Activated CD4-positive, alpha-beta memory T cell treated with anti-CD3 and anti-CD28 coated beads for 36 hours (primary cell): ENCODE data around the gene ZGRF1. TPM values are rescaled to one million over a fixed set of nuclear protein-coding genes. Genes with fewer than 3 reads are reported as not detected.
A peak's percentile ranks its signal among the peaks of the same experiment; 100 is the strongest.
"Not testable (repeated sequence)": the region's sequence is repeated elsewhere in the genome, so short reads cannot be mapped to it uniquely, and the experiment has no call there.

Experiments used
- CTCF ChIA-PET: fragments of 350-600 bp; sonication (Branson Sonifier 250); formaldehyde crosslinking; loops from one replicate; lab custom pipeline; 2021; ENCODE audit warnings: antibody characterized with exemption, inconsistent platforms; lab: Charles Lee
- POLR2A ChIA-PET: fragments of 350-600 bp; sonication (Branson Sonifier 250); formaldehyde crosslinking; loops from one replicate; lab custom pipeline; 2021; ENCODE audit warnings: antibody characterized with exemption; lab: Charles Lee
- DNase-seq: peaks from one replicate; pipeline ENCODE4 v3.0.0-alpha.2; 2020
- H3K27ac Mint-ChIP-seq: one replicate; pipeline ENCODE4 v1.8.0; 2021; ENCODE audit warnings: mixed read lengths
- H3K27me3 Mint-ChIP-seq: one replicate; pipeline ENCODE4 v1.8.0; 2021; ENCODE audit warnings: mixed read lengths
- H3K36me3 Mint-ChIP-seq: one replicate; pipeline ENCODE4 v1.8.0; 2021; ENCODE audit warnings: mixed read lengths
- H3K4me1 Mint-ChIP-seq: one replicate; pipeline ENCODE4 v1.8.0; 2021; ENCODE audit warnings: low read depth, mixed read lengths
- H3K4me3 Mint-ChIP-seq: one replicate; pipeline ENCODE4 v1.8.0; 2021; ENCODE audit warnings: mild to moderate bottlenecking, mixed read lengths
- H3K9me3 Mint-ChIP-seq: one replicate; pipeline ENCODE4 v1.8.0; 2021; ENCODE audit warnings: mixed read lengths
- intact Hi-C: fragments of 100-400 bp; cut with micrococcal nuclease; formaldehyde crosslinking; loops from one replicate; pipeline ENCODE4 v1.15.1; 2023
- total RNA-seq, 2 experiments: library from RNA; stranded (reverse); gene quantifications; one replicate each; pipeline ENCODE4 v1.2.3, GENCODE V29; 2021

ZGRF1 gene
- total RNA-seq, 2 experiments from 2014 or later, result 32.9 to 36.6 TPM

DNA sequence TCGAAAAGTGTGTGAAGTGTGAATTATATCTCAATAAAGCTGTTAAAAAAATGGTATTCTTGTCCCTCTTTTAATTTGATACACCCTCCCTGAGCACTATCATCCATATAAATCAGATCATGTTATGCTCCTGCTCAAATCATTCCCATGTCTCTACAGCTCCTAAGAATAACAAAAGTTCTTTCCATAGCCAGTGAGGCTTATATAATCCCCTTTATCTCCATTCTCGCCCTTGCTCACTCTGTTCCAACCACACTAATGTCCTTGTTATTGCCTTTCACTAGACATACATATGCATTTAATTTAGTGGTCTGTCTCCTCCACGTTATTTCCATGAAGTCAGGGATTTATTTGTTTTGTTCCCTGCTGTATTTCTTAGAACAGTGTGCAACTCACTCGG lies 10.5 kb downstream of the ZGRF1 start:
- H3K27ac Mint-ChIP-seq, result no peak overlapping the region
- CTCF ChIA-PET, result interaction anchor here (1.2 kb wide), 1 partner anchor 139 kb away, joined by 3 read pairs; no protein-coding TSS in a partner anchor
- POLR2A ChIA-PET, result no interaction called here
- intact Hi-C loops, result no loop called here
- DNase-seq, result no peak
- H3K9me3 Mint-ChIP-seq, result no peaks in the 10 kb centered on the region
- peaks cover 11% of the 10 kb centered on the region for H3K36me3 Mint-ChIP-seq
- no peaks in the 10 kb centered on the region for H3K27me3 Mint-ChIP-seq
- H3K4me1 Mint-ChIP-seq, result no peaks in the 10 kb centered on the region
- H3K4me3 Mint-ChIP-seq, result no peak overlapping the region

GRCh38 chr4:112616984-112617383 lies 19.7 kb downstream of the ZGRF1 start:
- H3K9me3 Mint-ChIP-seq, result no peaks in the 10 kb centered on the region
- ChIA-PET POLR2A (no interaction called here), CTCF (no interaction called here)
- no peak overlapping the region for H3K4me3 Mint-ChIP-seq
- H3K4me1 Mint-ChIP-seq, result no peaks in the 10 kb centered on the region
- no peak overlapping the region for H3K27ac Mint-ChIP-seq
- no peaks in the 10 kb centered on the region for H3K27me3 Mint-ChIP-seq
- intact Hi-C loops, result no loop called here
- H3K36me3 Mint-ChIP-seq, result peaks cover 16% of the 10 kb centered on the region
- DNase-seq, result no peak

DNA sequence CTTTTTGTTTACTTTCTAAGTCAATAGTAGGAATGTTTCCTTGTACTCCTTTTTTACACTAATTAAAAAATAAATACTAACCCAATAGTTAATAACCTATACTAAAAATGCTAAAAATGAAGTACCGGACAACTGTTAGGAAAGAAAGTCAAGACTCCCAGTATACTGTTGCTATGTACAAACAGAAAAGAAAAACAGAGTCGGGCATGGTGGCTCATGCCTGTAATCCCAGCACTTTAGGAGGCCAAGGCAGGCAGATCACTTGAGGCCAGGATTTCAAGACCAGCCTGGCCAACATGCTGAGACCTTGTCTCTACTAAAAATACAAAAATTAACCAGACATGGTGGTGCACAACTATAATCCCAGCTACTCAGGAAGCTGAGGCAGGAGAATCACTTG lies 23.9 kb downstream of the ZGRF1 start:
- H3K36me3 Mint-ChIP-seq, H3K27ac Mint-ChIP-seq, H3K4me1 Mint-ChIP-seq, H3K4me3 Mint-ChIP-seq, CTCF ChIA-PET, DNase-seq, intact Hi-C loops, H3K27me3 Mint-ChIP-seq, H3K9me3 Mint-ChIP-seq, POLR2A ChIA-PET: not testable (repeated sequence)

DNA sequence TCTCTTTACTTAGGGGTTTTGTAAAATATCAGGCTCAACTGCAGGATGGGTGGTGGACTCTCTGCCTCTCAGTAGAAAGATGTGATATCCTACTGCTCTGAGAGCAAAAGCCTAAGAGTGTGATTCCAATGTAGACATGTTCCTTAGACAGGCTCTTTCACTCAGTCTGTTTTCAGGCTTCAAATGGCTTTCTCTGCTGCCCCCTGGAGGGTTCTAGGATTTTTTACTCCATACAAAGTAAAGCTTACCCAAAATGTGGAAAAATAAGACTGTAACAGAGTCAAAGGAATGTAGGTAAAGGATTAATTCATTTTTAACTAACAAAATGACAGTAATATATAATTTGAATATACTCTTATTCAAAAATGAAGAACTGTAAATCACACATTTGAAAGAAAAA lies 32.1 kb downstream of the ZGRF1 start:
- peak; percentile 18 for DNase-seq
- H3K9me3 Mint-ChIP-seq, result no peaks in the 10 kb centered on the region
- H3K27me3 Mint-ChIP-seq, result no peaks in the 10 kb centered on the region
- H3K36me3 Mint-ChIP-seq, result peaks cover 10% of the 10 kb centered on the region
- H3K4me3 Mint-ChIP-seq, result no peak overlapping the region
- H3K4me1 Mint-ChIP-seq, result no peaks in the 10 kb centered on the region
- ChIA-PET CTCF (interaction anchor here (0.6 to 2.0 kb wide), 9 partner anchors 10 to 505 kb away, joined by 3 to 6 read pairs (median 3); no protein-coding TSS in a partner anchor), POLR2A (no interaction called here)
- intact Hi-C loops, result loop anchor here (10.0 kb wide), 1 partner anchor 510 kb away; no protein-coding TSS in a partner anchor
- no peak overlapping the region for H3K27ac Mint-ChIP-seq

DNA sequence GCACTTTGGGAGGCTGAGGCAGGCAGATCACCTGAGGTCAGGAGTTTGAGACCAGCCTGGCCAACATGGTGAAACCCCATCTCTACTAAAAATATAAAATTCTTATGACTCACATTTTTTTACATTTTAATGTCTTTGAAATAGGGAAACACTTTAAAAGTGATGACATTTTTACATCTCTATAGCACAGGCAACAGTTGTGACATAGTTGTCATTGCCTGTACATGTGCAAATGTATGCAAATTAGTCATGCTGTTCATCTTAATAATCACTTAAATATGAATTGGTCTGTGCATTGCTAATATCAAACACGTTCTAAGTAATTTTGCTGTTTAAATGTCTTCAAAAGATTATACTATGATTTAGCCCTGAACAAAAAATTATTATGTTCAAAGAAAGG lies 41.7 kb downstream of the ZGRF1 start:
- Mint-ChIP-seq H3K27ac (no peak overlapping the region), H3K36me3 (peaks cover 10% of the 10 kb centered on the region), H3K4me1 (no peaks in the 10 kb centered on the region), H3K27me3 (no peaks in the 10 kb centered on the region), H3K9me3 (peaks cover 3% of the 10 kb centered on the region), H3K4me3 (no peak overlapping the region)
- no peak for DNase-seq
- intact Hi-C loops, result no loop called here
- CTCF ChIA-PET, result no interaction called here
- POLR2A ChIA-PET, result no interaction called here

- Mint-ChIP-seq H3K27ac (no peak overlapping the region), H3K4me1 (no peaks in the 10 kb centered on the region), H3K36me3 (peaks cover 14% of the 10 kb centered on the region), H3K9me3 (peaks cover 3% of the 10 kb centered on the region), H3K27me3 (no peaks in the 10 kb centered on the region), H3K4me3 (no peak overlapping the region)
- DNase-seq, result no peak
- ChIA-PET CTCF (no interaction called here), POLR2A (interaction anchor here (0.6 kb wide), 1 partner anchor 169 kb away, joined by 4 read pairs; no protein-coding TSS in a partner anchor)
- intact Hi-C loops, result no loop called here
Observed at GRCh38 chr4:112593438-112594133, 43.1 kb downstream of the ZGRF1 start.

DNA sequence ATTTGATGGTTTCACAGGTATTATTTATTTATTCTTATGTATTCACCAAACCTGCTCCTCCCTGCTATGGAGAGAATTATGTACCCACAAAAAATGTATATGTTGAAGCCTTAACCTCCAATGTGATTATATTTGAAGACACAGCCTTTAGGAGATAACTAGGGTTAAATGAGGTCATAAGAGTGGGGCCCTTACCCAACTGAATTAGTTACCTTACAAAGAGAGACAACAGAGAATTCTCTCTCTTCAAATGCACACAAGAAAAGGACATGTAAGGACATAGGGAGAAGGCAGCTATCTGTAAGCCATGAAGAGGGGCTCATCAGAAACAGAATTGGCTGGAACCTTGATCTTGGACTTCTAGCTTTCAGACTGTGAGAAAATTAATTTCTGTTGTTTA lies 44.0 kb downstream of the ZGRF1 start:
- no peak overlapping the region for H3K27ac Mint-ChIP-seq
- H3K27me3 Mint-ChIP-seq, result no peaks in the 10 kb centered on the region
- no peak for DNase-seq
- CTCF ChIA-PET, result no interaction called here
- peaks cover 3% of the 10 kb centered on the region for H3K9me3 Mint-ChIP-seq
- POLR2A ChIA-PET, result no interaction called here
- H3K4me3 Mint-ChIP-seq, result no peak overlapping the region
- peaks cover 14% of the 10 kb centered on the region for H3K36me3 Mint-ChIP-seq
- intact Hi-C loops, result no loop called here
- H3K4me1 Mint-ChIP-seq, result no peaks in the 10 kb centered on the region

- CTCF ChIA-PET, result no interaction called here
Observed at GRCh38 chr4:112591593-112591992, 45.1 kb downstream of the ZGRF1 start.

GRCh38 chr4:112589206-112589605 lies 47.5 kb downstream of the ZGRF1 start:
- intact Hi-C loops, result no loop called here
- no peak for DNase-seq
- H3K27me3 Mint-ChIP-seq, result no peaks in the 10 kb centered on the region

More at GRCh38 chr4:112591593-112591992, 45.1 kb downstream of the ZGRF1 start:
- intact Hi-C loops, result no loop called here
- peaks cover 14% of the 10 kb centered on the region for H3K36me3 Mint-ChIP-seq
- no peaks in the 10 kb centered on the region for H3K27me3 Mint-ChIP-seq
- peaks cover 3% of the 10 kb centered on the region for H3K9me3 Mint-ChIP-seq
- H3K4me1 Mint-ChIP-seq, result no peaks in the 10 kb centered on the region
- no peak for DNase-seq
- no peak overlapping the region for H3K27ac Mint-ChIP-seq
- no peak overlapping the region for H3K4me3 Mint-ChIP-seq
- POLR2A ChIA-PET, result no interaction called here

GRCh38 chr4:112585977-112586736 lies 50.6 kb downstream of the ZGRF1 start:
- Mint-ChIP-seq H3K9me3 (no peaks in the 10 kb centered on the region), H3K4me3 (no peak overlapping the region), H3K4me1 (no peaks in the 10 kb centered on the region), H3K27ac (no peak overlapping the region), H3K36me3 (peaks cover 20% of the 10 kb centered on the region), H3K27me3 (no peaks in the 10 kb centered on the region)
- DNase-seq, result no peak
- CTCF ChIA-PET, result no interaction called here
- intact Hi-C loops, result no loop called here
- POLR2A ChIA-PET, result no interaction called here

More at GRCh38 chr4:112589206-112589605, 47.5 kb downstream of the ZGRF1 start:
- Mint-ChIP-seq H3K4me1 (no peaks in the 10 kb centered on the region), H3K9me3 (peaks cover 3% of the 10 kb centered on the region), H3K36me3 (peaks cover 14% of the 10 kb centered on the region), H3K27ac (no peak overlapping the region), H3K4me3 (no peak overlapping the region)
- POLR2A ChIA-PET, result no interaction called here
- CTCF ChIA-PET, result interaction anchor here (0.6 kb wide), 1 partner anchor 16 kb away, joined by 3 read pairs; no protein-coding TSS in a partner anchor

- no peak overlapping the region for H3K4me3 Mint-ChIP-seq
- H3K4me1 Mint-ChIP-seq, result no peaks in the 10 kb centered on the region
- no peak overlapping the region for H3K27ac Mint-ChIP-seq
- intact Hi-C loops, result no loop called here
- peaks cover 9% of the 10 kb centered on the region for H3K36me3 Mint-ChIP-seq
- H3K9me3 Mint-ChIP-seq, result no peaks in the 10 kb centered on the region
- DNase-seq, result no peak
- no peaks in the 10 kb centered on the region for H3K27me3 Mint-ChIP-seq
- ChIA-PET CTCF (no interaction called here), POLR2A (no interaction called here)
Observed at GRCh38 chr4:112567536-112567935, 69.2 kb downstream of the ZGRF1 start.

DNA sequence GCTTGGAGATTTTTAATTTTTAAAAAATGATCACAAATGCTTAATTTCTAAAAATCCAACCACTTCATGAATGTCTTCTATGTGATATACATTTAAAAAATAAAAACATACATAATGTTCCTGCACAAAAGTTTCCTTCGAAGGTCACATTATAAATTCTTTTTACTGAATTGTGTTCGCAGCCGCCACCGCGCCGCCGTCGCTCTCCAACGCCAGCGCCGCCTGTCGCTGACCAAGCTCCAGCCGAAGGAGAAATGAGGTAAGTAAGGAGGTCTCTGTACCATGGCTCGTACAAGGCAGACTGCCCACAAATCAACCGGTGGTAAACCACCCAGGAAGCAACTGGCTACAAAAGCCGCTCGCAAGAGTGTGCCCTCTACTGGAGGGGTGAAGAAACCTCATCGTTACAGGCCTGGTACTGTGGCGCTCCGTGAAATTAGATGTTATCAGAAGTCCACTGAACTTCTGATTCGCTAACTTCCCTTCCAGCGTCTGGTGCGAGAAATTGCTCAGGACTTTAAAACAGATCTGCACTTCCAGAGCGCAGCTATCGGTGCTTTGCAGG lies 71.9 kb downstream of the ZGRF1 start:
- intact Hi-C loops, result no loop called here
- H3K27me3 Mint-ChIP-seq, result no peaks in the 10 kb centered on the region
- POLR2A ChIA-PET, result interaction anchor here (0.5 kb wide), 1 partner anchor 26 kb away, joined by 3 read pairs; no protein-coding TSS in a partner anchor

More for the DNA sequence above, 71.9 kb downstream of the ZGRF1 start:
- no peak overlapping the region for H3K4me3 Mint-ChIP-seq
- H3K9me3 Mint-ChIP-seq, result no peaks in the 10 kb centered on the region
- no peak for DNase-seq
- H3K27ac Mint-ChIP-seq, result no peak overlapping the region
- peaks cover 13% of the 10 kb centered on the region for H3K36me3 Mint-ChIP-seq
- H3K4me1 Mint-ChIP-seq, result no peaks in the 10 kb centered on the region
- CTCF ChIA-PET, result no interaction called here
